GM19025 (cell line): ENCODE data around the gene GPRC5A.

Experiments used
- ATAC-seq: cut with Tn5 transposase; IDR thresholded peaks from one replicate; pipeline ENCODE4 v1.9.1; 2021; ENCODE audit warnings: mild to moderate bottlenecking, low read depth, moderate library complexity; ENCODE audit not compliant: unreplicated experiment

Gene GPRC5A

DNA sequence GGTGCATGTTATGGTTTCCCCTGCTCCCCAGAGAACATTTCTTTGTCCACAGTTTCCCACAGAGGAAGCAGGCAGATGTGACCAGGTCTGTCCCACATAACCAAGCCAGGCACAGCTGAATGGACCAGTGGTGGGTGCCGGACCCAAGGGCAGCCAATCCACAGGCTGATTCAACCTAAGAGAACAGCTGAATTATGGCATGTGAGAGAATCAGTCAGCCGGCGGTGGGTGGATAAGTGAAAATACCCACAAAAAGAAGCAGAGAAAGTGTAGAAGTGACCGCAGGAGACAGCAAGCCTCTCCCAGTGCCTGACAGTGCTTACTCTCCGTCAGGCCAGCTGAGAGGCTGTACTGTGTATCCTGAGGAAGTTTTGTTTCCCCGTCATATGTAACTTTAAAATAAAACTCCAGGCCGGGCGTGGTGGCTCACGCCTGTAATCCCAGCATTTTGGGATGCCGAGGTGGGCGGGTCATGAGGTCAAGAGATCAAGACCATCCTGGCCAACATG lies 45.7 kb downstream of the GPRC5A start:
- ATAC-seq: no peak

DNA sequence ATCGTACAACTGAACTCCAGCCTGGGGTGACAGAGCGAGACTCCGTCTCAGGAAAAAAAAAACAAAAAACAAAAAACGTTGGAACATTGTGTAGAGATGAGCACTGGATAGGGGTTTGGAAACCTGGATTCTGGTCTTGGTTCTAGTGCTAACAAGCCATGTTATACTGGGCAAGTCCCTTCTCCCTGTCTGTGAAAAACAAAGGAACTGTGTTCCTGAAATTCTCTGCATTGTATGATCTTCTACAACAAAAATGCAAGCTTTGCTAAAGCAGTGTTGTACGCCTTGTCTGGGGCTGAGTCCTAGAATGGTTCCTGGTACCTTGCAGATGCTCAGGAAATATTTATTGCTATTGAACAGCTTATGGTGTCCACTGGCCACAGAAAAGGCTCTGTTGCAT lies 47.2 kb downstream of the GPRC5A start:
- no peak for ATAC-seq

DNA sequence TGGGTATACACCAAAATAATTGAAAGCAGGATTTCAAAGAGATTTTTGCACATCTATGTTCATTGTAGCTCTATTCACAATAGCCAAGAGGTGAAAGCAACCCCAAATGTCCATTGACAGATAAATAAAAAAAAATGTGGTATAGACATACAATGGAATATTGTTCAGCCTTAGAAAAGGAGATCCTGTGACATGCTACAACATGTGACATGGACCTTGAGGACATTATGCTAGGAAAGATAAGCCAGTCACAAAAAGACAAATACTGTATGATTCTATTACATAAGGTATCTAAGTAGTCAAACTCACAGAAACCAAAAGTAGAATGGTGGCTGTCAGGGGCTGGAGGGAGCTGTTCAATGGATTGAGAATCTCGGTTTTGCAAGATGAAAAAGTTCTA lies 48.5 kb downstream of the GPRC5A start:
- ATAC-seq: no peak

DNA sequence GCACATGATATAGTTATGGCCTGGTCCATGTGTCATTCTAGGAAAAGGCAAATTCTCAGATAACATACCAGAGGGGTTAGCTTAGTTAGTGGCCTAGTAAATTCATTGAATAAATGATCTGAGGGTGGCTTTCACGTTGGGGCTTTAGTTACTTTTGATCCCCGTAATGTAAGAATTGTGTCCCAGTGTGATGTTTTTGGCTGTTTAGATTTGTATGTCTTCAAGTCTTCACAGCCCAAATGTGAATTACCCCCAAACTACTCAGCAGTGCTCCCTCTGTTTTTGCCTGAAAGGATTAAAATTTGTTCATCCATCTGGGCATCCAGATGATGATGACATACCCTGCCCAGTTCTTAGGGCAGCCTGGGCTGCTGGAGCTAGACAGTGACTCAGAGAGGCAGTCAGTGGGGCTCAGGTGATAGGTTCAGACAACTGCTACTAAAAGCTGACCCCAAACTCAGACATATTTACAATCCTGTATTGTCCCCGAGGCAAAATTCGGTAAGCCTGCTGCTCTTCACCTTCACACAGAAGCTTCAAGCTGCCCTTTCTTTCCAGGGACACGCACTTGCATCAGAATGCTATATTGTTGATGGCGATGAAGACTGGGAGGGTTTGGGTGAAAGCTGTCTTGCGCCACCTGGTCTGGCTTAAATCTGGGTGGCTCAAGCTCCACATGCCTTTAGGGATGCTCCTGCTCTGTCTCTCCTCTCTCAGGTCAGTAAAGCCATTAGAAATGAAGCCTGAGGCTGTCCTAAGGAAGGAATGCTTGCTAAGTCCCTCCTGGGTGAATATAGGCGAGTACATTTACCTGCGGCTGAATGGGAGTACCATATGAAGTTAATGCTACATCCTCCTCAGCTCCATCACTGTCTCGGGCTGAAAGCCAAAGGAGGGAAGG lies 50.3 kb downstream of the GPRC5A start:
- ATAC-seq: no peak

DNA sequence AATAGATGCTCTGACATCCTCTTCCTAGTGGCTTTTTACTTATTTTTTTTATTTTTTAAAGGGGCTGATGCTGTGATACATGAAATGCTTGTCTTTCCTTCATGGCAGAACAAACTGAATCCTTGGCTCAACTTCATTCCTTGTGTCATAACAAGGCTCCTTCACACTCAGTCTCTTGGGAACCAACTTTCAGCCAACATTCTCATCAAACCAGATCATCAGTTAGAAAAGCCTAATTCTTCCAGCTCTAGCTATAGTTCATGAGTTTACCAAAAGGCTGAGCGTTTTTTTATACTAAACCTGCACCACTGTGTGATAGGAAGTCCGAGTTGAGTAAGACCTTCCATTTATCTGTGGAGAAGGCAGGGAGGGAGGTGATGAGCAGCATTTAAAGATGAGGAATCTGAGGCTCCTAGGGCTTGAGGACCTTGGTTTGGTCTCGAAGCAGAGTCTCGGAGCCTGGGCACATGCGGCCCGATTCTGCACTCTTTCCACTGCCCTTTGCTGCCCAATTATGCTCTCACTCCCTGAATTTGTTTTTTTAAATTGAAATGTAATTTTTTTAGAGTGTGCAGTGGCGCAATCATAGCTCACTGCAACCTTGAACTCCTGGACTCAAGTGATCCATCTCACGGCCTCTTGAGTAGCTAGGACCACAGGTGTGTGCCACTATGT lies 52.4 kb downstream of the GPRC5A start:
- no peak for ATAC-seq

DNA sequence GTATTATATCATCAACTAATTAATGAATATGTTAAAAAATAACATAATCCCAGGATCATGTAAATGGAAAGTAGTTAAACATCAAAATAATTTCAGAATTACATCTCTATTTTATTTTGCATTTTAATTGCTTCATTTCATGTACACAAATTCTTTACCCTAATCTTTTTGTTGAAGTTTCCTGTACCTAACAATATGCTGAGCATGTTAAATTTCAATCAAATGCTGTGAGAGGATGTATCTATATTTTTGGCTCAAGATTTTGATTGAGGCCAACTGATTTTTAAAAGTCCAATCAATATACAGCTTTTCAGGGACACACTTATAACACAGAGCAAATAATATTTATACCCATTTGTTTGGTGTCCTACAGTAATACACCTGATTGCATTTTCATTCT lies 54.2 kb downstream of the GPRC5A start:
- ATAC-seq: no peak

DNA sequence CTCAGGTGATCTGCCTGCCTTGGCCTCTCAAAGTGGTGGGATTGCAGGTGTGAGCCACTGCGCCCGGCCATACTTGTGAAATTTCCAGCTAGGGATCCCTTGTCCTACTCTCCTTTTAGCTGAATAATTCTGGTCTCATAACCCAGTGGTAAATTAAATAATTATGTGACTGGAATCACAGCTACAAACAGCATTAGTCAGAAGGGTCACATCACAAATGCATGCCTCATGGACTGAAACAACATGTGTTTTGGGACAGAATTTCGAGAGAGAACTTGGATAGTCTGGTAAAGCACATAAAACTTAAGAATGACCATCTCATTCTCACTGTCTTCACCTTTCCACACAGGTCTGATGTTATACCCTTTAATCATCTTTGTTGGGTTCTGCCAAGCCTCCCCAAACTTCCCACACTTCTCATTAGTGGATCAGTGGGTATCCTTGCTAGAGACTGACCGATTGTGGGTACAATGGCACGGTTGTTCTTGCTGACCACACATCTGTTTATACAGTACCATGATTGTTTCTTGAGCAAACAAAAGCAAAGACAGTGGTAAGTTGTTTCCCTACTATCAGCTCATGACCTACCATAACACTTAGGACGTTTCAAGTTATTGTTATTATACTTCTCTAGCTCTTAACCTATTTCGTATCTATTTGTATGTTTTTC lies 55.5 kb downstream of the GPRC5A start:
- ATAC-seq: no peak

DNA sequence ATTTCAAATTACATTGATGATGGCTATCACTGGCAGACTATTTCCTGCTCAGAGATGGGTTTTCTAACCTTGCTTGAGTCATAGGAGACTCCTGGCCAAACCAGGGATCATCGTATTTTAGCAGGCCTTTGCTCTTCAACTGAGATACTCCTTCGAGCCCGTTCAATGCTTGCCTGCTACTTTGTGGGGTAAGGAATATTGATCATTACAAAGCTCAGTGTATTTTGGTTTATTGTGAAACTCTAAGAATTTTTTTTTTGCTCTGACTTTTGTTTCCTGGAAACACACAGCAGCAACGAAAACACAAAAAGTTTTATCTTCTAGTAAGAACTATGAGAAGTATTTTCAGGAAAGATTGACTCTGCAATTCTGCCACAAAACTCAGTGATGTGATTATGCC lies 56.5 kb downstream of the GPRC5A start:
- no peak for ATAC-seq

DNA sequence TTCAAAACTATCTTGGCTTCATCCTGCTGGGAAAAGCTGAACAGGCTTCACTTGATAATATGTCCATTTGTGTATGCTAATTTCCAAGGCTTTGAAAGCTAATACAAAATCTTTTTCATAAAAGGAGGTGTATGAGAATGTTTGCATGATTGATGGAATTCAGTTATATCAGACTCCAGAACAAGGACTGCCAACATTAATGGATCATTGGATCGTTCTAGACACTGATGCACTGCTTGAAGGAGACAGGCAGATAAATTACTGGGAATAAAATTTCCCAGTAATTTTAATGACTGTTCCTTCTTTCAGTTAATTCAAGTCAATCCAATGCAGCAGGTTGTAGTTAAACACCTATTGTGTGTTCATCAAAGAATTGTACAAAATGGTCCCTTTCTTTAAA lies 60.1 kb downstream of the GPRC5A start:
- ATAC-seq: no peak

DNA sequence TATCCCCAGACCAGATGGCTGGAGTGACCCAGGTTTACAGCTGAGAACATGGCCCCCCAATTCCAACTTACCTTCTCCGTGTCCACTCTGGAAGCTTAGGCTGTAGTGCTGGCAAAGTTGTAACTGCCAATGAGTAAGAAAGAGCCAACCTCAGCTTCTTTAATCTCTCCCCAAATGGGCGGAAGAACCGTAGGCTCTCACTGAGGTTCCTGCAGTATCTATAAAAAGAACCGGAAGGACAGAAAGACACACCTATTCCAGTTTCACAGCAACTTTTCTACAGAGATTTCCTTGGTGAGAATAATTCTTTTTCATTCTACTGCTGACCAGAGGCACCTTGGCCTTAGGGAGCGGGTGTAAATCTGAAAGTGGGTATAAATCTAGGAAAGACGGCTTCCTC lies 60.7 kb downstream of the GPRC5A start, which contains the start of gene GPRC5D:
Gene GPRC5D (minus strand): TSS at position 135 of the 400 bp plus-strand sequence. CDS start 1,786 bp downstream, outside the sequence.
- no peak for ATAC-seq

DNA sequence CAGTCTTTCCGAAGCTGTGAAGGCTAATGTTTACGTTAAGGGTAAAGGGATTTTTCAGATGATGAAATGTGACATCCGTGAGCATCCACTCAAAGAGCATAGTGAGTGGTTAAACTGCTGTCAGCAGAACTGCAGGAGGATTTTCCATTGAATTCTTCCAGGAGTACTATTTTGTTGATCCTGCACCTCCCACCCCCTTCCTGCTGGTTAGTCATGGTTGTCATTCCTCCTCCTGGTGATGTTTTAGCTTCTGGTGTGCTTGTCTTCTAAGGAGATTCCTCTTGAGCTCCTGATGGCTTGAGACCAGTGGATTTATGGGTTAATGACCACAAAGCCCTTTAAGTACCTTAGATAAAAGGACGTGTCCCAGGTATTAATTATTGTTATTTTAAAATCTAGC lies 63.0 kb downstream of the GPRC5A start:
- no peak for ATAC-seq

DNA sequence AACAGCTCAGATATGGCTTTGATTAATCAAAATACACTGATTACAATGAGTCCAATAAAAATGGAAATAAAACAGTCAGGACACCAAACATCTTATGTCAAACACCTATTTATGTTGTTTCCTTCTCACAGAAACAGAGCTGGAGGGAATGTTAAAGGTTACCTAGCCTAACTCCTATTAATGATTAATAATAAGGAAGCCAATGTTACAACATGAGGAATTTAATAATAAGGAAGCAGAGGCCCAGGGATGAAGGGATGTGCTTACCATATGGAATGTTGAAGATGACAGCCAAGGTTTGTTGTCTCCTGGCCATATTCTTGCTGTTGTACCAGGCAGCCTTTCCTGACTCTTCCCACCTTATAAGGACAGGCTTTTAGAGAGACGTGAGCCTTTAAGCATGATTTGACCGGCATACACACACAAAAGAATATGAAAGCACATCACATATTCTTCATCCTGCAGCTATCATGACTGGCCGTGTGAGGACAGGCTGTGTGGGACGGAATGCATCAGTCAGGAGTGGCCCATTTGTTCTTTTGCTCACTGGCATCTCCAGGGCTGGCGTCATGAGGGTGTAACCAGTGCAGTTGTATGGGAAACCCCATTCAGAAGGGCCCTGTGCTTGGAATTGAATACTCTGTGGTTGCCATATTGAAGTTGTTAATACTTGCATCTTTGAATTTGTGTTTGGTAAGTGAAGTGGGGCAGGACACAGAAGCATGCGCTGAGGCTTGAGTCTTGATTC lies 63.7 kb downstream of the GPRC5A start:
- no peak for ATAC-seq

DNA sequence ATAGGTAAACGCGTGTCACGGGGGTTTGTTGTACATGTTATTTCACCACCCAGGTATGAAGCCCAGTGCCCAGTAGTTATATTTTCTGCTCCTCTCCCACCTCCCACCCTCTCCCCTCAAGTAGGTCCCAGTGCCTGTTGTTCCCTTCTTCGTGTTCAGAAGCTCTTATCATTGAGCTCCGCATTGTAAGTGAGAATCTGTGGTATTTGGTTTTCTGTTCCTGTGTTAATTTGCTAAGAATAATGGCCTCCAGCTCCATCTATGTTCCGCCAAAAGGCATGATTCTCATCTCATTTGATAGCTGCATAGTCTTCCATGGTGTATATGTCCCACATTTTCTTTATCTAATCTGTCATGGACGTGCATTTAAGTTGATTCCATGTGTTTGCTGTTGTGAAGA lies 67.5 kb downstream of the GPRC5A start:
- ATAC-seq: no peak

DNA sequence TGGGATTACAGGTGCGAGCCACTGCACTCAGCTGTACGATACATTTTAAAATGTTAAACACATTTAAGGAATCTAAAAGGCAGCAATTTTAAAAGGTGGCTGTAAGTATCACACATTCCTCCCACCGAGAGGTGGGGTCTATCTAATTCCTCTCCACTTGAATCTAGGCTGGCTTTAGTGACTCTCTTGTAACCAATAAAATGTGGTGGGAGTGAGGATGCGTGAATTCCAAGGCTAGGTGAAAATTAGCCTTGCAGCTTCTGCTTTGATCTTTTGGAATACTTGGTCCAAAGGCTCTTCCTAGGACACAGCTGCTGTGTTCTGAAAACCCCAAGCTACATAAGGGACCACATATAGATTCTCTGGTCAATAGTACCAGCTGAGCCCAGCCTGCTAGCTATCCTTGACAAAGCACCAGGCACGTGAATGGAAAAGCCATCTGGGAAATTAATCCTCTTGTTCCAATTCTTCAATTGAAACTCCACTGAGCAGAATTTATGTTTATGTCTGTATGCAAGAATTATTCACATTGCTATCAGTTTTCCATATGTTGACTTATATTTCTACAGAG lies 69.4 kb downstream of the GPRC5A start:
- no peak for ATAC-seq

DNA sequence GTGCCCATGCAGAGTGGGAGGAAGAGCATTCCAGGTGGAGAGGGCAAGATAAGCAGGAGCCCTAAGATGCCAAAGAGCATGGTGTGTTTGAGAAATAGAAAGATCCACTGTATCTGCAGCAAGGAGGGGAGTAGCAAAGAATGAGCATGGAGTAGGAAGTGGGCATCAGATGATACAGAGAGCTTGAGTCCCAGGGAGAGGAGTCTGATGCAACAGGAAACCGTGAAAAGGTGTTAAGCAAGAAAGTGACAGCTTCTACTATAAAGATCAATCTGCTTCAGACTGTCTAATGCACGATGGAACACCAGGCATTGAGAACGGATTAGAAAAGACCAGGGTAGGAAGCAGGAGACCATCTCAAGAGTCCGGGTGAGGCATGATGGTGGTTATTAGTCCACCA lies 72.9 kb downstream of the GPRC5A start:
- no peak for ATAC-seq

DNA sequence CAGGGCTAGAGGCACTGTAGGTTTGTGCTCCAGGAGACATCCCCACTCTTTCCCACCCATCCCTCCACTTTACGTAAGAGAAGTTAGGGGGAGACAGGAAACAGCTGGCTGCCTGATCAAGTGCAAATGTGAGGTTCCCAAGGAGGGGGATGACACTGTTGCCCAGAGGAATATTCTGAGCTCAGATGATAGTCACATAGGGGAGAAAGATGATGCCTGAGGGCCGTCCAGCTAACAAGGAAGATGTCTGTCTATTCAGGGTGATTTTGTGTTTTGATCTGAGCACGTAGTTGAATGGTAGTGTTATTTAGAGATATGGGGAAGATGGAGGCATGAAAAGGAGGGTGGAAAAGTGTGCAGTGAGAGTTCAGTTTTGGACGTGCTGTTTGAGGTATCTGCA lies 74.5 kb downstream of the GPRC5A start:
- ATAC-seq: no peak
